ENCODE data around the gene QSOX2.

Gene QSOX2

DNA sequence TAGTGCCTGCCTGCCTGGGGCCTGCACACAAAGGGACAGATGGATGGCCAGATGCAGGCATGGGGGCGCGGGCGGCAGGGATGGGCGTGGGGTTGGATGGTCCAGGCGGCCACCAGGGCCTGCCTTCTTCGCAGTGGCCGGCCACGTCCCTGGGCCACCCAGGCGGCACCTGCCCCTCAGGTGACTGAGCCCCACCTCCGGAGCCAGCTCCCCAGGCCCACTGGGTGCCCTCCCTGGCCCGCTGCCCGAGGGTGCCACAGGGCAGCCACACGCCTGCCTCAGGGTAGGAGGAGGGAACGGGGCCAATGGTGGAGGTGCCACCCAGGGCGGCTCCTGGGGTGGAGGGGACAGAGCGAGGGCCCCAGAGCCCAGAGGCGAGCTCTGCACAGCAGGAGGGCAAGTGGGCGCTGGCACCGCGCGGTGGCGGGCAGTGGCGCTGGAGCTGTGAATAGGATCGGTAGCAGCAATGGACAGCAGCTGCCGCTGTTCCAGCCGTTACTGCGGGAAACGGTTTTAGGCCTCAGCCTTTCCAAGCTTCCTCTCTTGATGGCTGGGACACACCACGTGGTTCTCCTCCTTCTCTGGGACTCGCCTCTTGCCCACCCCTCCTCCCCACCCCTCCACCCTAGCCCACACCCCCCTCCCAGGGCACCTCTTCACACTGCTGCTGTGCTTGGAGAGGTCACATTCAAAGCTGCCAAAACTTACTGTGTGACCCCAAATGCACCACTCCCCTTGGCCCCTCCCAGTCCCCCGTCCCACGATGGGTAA is 59.8 kb downstream of the QSOX2 start:
- TF ChIP-seq, protein P1, sequence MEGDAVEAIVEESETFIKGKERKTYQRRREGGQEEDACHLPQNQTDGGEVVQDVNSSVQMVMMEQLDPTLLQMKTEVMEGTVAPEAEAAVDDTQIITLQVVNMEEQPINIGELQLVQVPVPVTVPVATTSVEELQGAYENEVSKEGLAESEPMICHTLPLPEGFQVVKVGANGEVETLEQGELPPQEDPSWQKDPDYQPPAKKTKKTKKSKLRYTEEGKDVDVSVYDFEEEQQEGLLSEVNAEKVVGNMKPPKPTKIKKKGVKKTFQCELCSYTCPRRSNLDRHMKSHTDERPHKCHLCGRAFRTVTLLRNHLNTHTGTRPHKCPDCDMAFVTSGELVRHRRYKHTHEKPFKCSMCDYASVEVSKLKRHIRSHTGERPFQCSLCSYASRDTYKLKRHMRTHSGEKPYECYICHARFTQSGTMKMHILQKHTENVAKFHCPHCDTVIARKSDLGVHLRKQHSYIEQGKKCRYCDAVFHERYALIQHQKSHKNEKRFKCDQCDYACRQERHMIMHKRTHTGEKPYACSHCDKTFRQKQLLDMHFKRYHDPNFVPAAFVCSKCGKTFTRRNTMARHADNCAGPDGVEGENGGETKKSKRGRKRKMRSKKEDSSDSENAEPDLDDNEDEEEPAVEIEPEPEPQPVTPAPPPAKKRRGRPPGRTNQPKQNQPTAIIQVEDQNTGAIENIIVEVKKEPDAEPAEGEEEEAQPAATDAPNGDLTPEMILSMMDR (IDR thresholded peaks at IDR 0.05; ENCODE audit: insufficient read depth, low read length, missing control alignments) = no peak
- POLR2A ChIA-PET = no interaction called here
- no peak for DNase-seq (ENCODE audit: low read depth, low spot score)
- CTCF ChIA-PET = interaction anchor here (1.2 to 3.5 kb wide), 3 partner anchors 10 to 21 kb away, joined by 4 to 21 read pairs (median 4); no protein-coding TSS in a partner anchor
- H3K4me3 ChIP-seq (ENCODE audit: low read depth, low read length) = no peak overlapping the region

DNA sequence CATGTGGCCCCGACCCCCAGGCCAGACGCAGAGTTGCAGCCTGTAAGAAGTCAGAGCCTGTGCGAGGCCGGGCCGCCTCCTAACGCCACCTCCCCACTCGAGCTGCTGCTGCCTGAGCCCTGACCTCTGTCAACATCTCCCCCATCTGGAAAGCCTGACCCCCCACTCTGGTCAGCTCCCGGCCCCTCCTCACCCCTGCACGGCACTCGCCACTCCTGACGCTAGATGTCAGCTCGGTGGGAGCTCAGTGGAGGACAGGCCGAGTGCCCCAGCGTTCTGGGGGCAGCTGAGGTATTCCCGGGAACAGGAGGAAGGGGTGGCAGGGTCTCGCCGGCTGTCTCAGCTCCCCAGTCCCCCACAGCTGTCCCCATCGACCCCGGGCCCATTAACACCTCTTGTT is 60.5 kb downstream of the QSOX2 start:
- ChIA-PET POLR2A (no interaction called here), CTCF (interaction anchor here (1.2 to 3.5 kb wide), 3 partner anchors 9 to 21 kb away, joined by 4 to 21 read pairs (median 4); no protein-coding TSS in a partner anchor)
- H3K4me3 ChIP-seq (ENCODE audit: low read depth, low read length) = no peak overlapping the region

DNA sequence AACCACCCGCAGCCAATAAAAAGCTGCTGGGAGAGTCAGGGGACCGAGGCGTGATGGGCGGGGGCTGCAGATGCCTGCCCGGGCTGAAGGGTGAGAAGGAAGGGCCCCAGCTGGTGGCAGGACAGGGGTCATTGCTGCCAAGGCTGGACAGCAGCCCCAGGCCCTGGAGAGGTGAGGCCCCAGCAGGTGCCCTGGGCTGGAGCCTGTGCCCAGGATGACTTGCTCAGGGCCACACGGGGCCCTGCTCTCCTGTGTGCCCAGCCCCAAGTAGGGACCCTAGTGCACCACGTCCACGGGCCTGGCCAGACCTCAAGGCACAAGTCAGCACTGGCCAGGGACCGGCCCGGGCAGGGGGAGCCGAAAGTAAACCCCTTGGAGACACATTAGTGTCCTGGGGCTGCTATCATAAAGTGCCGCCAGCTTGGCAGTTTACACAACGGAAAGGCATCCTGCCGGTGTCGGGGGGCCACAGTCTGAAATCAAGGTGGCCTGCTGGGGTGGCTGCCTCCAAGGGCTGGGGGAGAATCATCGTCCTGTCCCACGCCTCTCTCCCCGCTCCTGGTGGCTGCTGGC is 62.7 kb downstream of the QSOX2 start:
- DNase-seq (ENCODE audit: low read depth, low spot score) = no peak
- ChIA-PET CTCF (interaction anchor here (1.0 to 1.3 kb wide), 2 partner anchors 9 to 13 kb away, joined by 3 read pairs; no protein-coding TSS in a partner anchor), POLR2A (no interaction called here)
- TF ChIP-seq, protein P1 (IDR thresholded peaks at IDR 0.05; ENCODE audit: insufficient read depth, low read length, missing control alignments) = no peak
- no peak overlapping the region for H3K4me3 ChIP-seq (ENCODE audit: low read depth, low read length)

More for the DNA sequence above, 60.5 kb downstream of the QSOX2 start:
- TF ChIP-seq, protein P1 (IDR thresholded peaks at IDR 0.05; ENCODE audit: insufficient read depth, low read length, missing control alignments) = no peak
- no peak for DNase-seq (ENCODE audit: low read depth, low spot score)

DNA sequence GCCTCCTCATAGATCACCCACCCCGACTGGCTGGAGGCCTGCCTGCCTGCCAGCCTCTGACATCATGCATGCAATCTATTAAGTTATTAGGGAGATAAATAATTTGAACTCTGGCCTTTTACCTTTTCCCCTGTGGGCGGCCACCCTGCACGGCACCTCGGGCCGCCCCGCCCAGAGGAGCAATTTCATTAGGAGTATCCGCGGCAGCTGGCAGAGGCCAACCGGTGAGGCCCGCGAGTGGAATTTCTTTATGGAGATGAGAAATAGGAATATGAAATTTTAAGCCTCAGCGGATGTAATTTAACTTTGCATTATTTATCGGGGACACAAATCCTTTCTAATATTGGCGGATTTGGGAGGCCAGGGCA is 63.2 kb downstream of the QSOX2 start:
- ChIA-PET CTCF (interaction anchor here (1.0 to 1.3 kb wide), 2 partner anchors 10 to 13 kb away, joined by 3 read pairs; no protein-coding TSS in a partner anchor), POLR2A (no interaction called here)
- TF ChIP-seq, protein P1 (IDR thresholded peaks at IDR 0.05; ENCODE audit: insufficient read depth, low read length, missing control alignments) = no peak
- no peak for DNase-seq (ENCODE audit: low read depth, low spot score)
- no peak overlapping the region for H3K4me3 ChIP-seq (ENCODE audit: low read depth, low read length)

DNA sequence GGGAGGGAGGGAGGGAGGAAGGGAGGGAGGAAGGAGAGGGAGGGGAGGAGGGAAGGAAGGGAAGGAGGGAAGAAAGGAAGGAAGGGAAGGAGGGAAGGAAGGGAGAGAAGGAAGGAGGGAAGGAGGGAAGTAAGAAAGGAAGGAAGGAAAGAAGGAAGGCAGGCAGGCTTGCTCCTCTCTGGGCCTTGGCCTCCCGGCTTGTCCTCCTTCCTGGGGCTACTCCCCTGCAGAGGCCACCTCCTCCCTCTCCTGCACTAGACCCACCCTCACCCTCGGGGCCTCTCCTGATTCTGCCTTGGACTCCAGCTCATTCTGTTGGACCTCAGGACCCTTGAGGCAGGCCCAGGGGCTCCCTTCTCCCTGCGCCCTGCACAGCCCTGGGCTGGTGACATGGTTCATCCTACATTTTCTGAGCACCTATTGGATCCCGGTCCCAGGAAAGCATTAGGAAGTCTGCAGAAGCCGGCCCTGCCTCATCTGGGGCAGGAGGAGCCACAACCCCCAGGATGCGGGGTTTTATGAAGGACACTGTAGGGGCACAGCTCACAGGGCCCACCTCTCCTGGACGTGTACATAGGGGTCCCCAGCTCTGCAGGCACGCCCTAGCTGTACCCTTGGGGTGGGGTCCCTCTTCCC is 63.7 kb downstream of the QSOX2 start:
- no peak overlapping the region for H3K4me3 ChIP-seq (ENCODE audit: low read depth, low read length)
- POLR2A ChIA-PET = no interaction called here
- TF ChIP-seq, protein P1 (IDR thresholded peaks at IDR 0.05; ENCODE audit: insufficient read depth, low read length, missing control alignments) = no peak
- CTCF ChIA-PET = interaction anchor here (1.0 to 1.3 kb wide), 2 partner anchors 10 to 12 kb away, joined by 3 read pairs; no protein-coding TSS in a partner anchor
- no peak for DNase-seq (ENCODE audit: low read depth, low spot score)

DNA sequence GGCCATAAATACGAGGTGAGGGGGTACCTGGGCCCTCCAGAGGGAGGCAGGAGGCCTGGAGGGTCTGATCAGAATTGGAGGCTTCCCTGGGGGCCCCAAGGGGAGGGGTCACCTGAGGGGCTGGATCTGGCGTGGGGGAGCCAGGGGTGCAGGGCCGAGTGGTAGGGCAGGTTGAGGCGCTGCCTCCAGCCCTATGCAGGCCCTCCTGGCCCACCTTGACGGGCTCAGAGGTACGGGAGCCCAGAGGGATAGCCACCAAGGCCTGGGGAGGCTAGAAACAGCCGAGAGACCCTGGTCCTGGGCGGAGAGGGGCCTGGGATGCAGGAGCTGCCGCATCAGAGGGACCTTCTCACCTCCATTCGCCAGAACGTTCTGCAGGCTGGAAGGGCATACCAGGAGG is 65.0 kb downstream of the QSOX2 start:
- POLR2A ChIA-PET = no interaction called here
- no peak for DNase-seq (ENCODE audit: low read depth, low spot score)
- TF ChIP-seq, protein P1 (IDR thresholded peaks at IDR 0.05; ENCODE audit: insufficient read depth, low read length, missing control alignments) = no peak
- CTCF ChIA-PET = interaction anchor here (0.6 to 0.8 kb wide), 2 partner anchors 10 to 13 kb away, joined by 3 read pairs; no protein-coding TSS in a partner anchor
- no peak overlapping the region for H3K4me3 ChIP-seq (ENCODE audit: low read depth, low read length)

Measured in AG04449 (cell line).